GM10248 (cell line): ENCODE data around the gene RNF224.

Experiments used
- CTCF ChIA-PET: fragments of 300-600 bp; sonication (Branson Sonifier 250); formaldehyde crosslinking; extraction: SDS; loops from one replicate; lab custom pipeline; 2021; ENCODE audit warnings: antibody characterized with exemption; lab: Yijun Ruan, JAX
- POLR2A ChIA-PET: fragments of 350-650 bp; sonication (Branson Sonifier 250); formaldehyde crosslinking; extraction: SDS; loops from one replicate; lab custom pipeline; 2020; ENCODE audit warnings: antibody characterized with exemption; lab: Yijun Ruan, JAX
- DNase-seq: peaks from one replicate; pipeline ENCODE4 v3.0.0; 2012; ENCODE audit errors: extremely low spot score
- TF ChIP-seq, protein P1 (sequence below): IDR thresholded peaks from 2 replicates; pipeline ENCODE4 v1.5.1; 2012; ENCODE audit warnings: mild to moderate bottlenecking, low read depth; ENCODE audit errors: extremely low read depth, missing control alignments, control extremely low read depth

RNF224 gene

DNA sequence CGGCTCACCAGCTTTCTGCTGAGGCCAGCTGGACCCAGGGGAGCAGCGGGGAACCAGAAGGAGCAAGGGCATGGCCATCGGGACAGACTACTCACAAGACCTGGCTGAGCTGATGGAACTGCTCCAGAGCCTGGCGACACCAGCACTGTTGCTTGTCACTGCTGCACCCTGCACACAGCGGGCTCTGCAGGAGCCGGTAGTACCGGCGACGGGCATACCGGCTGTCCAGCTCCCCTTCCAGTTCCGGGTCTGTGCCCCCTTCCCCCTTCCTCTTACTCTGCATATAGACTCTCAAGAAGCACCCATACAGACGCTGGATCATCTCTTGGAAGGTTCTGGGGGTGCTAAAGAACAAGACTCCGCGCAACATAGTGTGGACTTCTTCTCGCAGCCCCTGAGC lies 39.9 kb upstream of the RNF224 start:
- ChIA-PET CTCF (interaction anchor here (0.8 to 3.3 kb wide), 12 partner anchors 11 to 140 kb away, joined by 3 to 24 read pairs (median 4); partner anchors contain the start of gene RNF224), POLR2A (no interaction called here)
- no peak for DNase-seq
- TF ChIP-seq, protein P1, sequence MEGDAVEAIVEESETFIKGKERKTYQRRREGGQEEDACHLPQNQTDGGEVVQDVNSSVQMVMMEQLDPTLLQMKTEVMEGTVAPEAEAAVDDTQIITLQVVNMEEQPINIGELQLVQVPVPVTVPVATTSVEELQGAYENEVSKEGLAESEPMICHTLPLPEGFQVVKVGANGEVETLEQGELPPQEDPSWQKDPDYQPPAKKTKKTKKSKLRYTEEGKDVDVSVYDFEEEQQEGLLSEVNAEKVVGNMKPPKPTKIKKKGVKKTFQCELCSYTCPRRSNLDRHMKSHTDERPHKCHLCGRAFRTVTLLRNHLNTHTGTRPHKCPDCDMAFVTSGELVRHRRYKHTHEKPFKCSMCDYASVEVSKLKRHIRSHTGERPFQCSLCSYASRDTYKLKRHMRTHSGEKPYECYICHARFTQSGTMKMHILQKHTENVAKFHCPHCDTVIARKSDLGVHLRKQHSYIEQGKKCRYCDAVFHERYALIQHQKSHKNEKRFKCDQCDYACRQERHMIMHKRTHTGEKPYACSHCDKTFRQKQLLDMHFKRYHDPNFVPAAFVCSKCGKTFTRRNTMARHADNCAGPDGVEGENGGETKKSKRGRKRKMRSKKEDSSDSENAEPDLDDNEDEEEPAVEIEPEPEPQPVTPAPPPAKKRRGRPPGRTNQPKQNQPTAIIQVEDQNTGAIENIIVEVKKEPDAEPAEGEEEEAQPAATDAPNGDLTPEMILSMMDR, result no peak

DNA sequence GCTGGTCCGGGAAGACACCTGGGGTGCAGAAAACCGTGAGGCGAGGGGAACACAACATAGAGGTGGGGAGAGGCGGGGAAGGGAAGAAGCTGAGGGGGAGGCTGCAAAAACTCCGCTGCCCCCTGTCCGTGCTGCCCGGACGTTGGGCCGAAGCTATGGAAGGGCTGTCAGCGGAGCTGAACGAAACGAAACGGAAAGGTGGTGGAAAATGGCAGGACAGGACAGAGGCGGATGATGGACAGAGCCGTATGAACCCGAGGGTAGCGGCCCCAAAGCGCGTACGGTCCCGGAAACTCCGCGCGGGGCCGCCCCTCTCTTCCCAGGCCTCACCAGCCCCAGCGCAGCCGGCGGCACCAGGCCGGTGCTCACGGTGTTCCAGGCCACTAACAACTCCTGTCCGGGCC lies 39.2 kb upstream of the RNF224 start:
- ChIA-PET CTCF (interaction anchor here (0.8 to 3.3 kb wide), 26 partner anchors 9 to 141 kb away, joined by 3 to 24 read pairs (median 5); partner anchors contain the start of genes CYSRT1, RNF208 and RNF224), POLR2A (interaction anchor here (1.0 to 1.8 kb wide), 4 partner anchors 10 to 53 kb away, joined by 4 to 8 read pairs (median 6); partner anchors contain the start of genes TPRN and TUBB4B)
- no peak for DNase-seq
- TF ChIP-seq, protein P1, result no peak

DNA sequence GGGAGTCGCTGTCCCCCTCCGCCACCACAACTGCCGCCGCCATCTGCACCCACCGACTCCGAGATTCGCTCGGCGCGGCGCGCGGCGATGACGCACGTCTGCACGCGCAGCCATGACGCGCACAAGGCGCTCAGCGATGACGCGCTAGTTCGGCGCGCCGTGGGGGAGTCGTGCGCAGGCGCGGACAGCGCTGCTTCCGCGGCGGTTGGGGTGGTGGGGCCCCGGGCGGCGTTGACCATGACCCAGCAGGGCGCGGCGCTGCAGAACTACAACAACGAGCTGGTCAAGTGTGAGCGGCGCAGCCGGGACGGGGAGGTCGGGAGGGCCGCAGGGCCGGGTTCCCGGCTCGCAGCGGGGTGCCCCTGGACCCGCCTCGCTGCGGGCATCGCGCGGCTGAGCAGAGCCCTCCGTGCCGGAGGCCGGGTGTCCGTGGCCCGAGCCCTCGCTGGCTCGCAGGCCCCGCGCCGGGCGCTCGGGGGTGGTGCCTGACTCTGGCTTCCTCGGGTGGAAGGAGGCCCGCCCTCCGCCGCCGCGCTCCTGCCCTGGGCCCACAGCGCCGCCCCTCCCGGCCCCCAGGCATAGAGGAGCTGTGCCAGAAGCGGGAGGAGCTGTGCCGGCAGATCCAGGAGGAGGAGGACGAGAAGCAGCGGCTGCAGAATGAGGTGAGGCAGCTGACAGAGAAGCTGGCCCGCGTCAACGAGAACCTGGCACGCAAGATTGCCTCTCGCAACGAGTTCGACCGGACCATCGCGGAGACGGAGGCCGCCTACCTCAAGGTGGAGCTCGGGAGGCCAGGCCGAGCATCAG lies 38.6 kb upstream of the RNF224 start, which contains the start of the genes ANAPC2 and SSNA1:
Gene ANAPC2, minus strand, starts transcription at position 71 of the 807 bp plus-strand sequence. Its CDS starts 28 bp downstream, at position 43.
Gene SSNA1, plus strand, starts transcription at position 187 of the 807 bp plus-strand sequence. Its CDS starts 51 bp downstream, at position 238.
- ChIA-PET CTCF (interaction anchor here (0.8 to 3.3 kb wide), 32 partner anchors 8 to 125 kb away, joined by 3 to 24 read pairs (median 4); partner anchors contain the start of genes CYSRT1, MAN1B1, RNF208 and RNF224), POLR2A (interaction anchor here (0.9 to 1.8 kb wide), 7 partner anchors 10 to 59 kb away, joined by 4 to 9 read pairs (median 6); partner anchors contain the start of genes TPRN and TUBB4B)
- TF ChIP-seq, protein P1, result peak; percentile 49
- DNase-seq, result peak; percentile 97

DNA sequence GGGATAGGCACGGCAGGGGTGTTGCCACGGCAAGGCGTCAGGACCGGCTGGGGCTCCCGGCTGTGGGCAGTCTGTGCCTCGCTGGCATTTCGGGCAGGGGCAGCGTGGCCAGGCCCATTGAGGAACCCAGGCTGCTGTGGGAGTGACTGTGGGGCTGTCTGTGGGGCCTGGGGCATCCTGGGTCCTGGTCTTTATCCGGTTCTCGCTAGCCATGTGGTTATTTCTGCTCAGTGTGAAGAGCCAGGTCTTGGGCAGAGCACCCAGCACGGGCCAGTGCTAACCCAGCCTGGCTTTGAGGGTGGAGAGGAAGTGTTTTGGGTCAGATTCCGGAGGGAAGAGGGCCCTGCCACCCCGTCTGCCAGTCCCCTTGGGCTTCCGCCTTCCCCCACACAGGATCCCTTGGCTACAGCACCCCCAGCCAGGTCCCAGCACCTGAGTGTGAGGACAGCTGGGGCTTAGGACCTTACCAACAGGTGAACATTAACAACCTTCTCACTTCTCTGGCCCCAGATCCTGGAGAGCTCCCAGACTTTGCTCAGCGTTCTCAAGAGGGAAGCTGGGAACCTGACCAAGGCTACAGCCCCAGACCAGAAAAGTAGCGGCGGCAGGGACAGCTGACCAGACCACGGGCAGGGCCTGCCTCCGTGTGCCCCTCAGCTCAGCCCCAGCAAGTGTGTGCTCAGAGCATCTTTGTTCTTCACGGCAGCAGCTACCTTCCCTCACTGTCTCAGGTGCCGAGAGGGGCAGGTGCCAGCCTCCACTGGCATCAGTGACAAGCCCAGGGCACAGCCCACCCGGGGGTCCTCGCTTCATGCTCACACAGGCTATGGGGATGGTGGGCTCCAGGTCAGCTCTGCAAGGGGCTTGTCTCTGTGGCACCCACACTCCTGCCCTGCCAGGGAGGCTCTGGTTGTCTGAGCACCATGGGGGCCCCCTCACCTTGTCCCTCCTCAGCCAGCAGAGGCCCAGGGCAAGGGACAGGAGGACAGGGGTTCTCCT lies 37.7 kb upstream of the RNF224 start:
- ChIA-PET CTCF (interaction anchor here (0.9 to 3.3 kb wide), 31 partner anchors 7 to 126 kb away, joined by 3 to 24 read pairs (median 4); partner anchors contain the start of genes CYSRT1, MAN1B1, RNF208 and RNF224), POLR2A (interaction anchor here (0.9 to 1.8 kb wide), 6 partner anchors 9 to 60 kb away, joined by 5 to 9 read pairs (median 7); partner anchors contain the start of genes TPRN and TUBB4B)
- DNase-seq, result no peak
- TF ChIP-seq, protein P1, result no peak

DNA sequence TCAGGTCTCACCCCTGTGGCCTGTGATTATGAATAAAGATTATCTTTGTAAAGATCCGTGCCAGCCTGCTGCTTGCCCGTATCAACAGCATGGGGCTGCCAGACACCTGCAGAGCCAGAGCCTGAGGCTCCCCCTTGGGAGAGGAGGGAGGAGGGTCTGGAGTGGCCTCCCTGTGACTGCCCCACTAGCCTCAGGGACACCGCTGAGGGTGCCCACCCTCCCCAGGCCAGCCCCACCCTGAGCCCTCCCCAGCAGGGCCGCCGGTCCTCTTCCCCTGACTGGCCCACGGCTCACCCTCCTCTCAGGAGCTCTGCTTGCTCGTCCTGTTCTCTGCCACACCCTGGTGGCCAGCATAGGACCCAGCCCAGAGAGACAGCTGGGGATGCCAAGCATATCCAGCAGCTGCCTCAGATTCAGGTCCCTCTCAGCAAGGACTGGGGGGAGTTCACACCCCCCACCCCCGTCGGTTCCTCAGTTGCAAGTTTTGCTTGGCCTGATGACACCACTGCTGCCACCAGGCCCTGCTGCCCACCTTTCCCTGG lies 36.9 kb upstream of the RNF224 start:
- DNase-seq, result no peak
- TF ChIP-seq, protein P1, result no peak
- CTCF ChIA-PET, result interaction anchor here (0.9 to 4.0 kb wide), 8 partner anchors 10 to 44 kb away, joined by 3 to 18 read pairs (median 12); partner anchors contain the start of genes CYSRT1, RNF208, RNF224 and TPRN
- POLR2A ChIA-PET, result no interaction called here
